CMK (cell line): Measurements from ENCODE around the gene MOK.
"Not testable (repeated sequence)": the region's sequence is repeated elsewhere in the genome, so short reads cannot be mapped to it uniquely, and the experiment has no call there.

ENCODE experiments used
- DNase-seq: peaks from one replicate; pipeline ENCODE4 v3.0.0-alpha.2; 2010; ENCODE audit warnings: low read depth

The MOK gene

GRCh38 chr14:102248121-102248520, 56.8 kb downstream of the MOK start:
- no peak for DNase-seq

- DNase-seq, result no peak
Measured at GRCh38 chr14:102246071-102246470, 58.9 kb downstream of the MOK start.

- not testable (repeated sequence) for DNase-seq
Measured at GRCh38 chr14:102243795-102244194, 61.2 kb downstream of the MOK start.

- DNase-seq, result no peak
Measured at GRCh38 chr14:102241147-102241546, 63.8 kb downstream of the MOK start.

- DNase-seq, result not testable (repeated sequence)
Measured at GRCh38 chr14:102240481-102240880, 64.5 kb downstream of the MOK start.

- DNase-seq, result no peak
Measured at GRCh38 chr14:102239231-102239630, 65.7 kb downstream of the MOK start.

- DNase-seq, result no peak
Measured at GRCh38 chr14:102238766-102239165, 66.2 kb downstream of the MOK start.

GRCh38 chr14:102238131-102238530, 66.8 kb downstream of the MOK start:
- no peak for DNase-seq

- no peak for DNase-seq
Measured at GRCh38 chr14:102236026-102236425, 68.9 kb downstream of the MOK start.

GRCh38 chr14:102235275-102235897, 69.6 kb downstream of the MOK start:
- no peak for DNase-seq

- no peak for DNase-seq
Measured at GRCh38 chr14:102234331-102235264, 70.4 kb downstream of the MOK start.

- no peak for DNase-seq
Measured at GRCh38 chr14:102233081-102233480, 71.9 kb downstream of the MOK start.

- no peak for DNase-seq
Measured at GRCh38 chr14:102232348-102232625, 72.7 kb downstream of the MOK start.

- DNase-seq, result no peak
Measured at GRCh38 chr14:102231476-102232347, 73.3 kb downstream of the MOK start.

GRCh38 chr14:102230481-102231210, 74.3 kb downstream of the MOK start:
- no peak for DNase-seq

GRCh38 chr14:102229739-102230092, 75.2 kb downstream of the MOK start:
- DNase-seq, result no peak

GRCh38 chr14:102229071-102229738, 75.8 kb downstream of the MOK start:
- no peak for DNase-seq

- no peak for DNase-seq
Measured at GRCh38 chr14:102227184-102227964, 77.6 kb downstream of the MOK start.

GRCh38 chr14:102226356-102227125, 78.4 kb downstream of the MOK start:
- DNase-seq, result no peak

- DNase-seq, result no peak
Measured at GRCh38 chr14:102225936-102226335, 79.0 kb downstream of the MOK start.
